ENCODE results near the gene C9. TPM values are rescaled to one million over a fixed set of nuclear protein-coding genes. Genes with fewer than 3 reads are reported as not detected.
"Not testable (repeated sequence)": the region's sequence is repeated elsewhere in the genome, so short reads cannot be mapped to it uniquely, and the experiment has no call there.

C9 gene
- not detected for total RNA-seq

DNA sequence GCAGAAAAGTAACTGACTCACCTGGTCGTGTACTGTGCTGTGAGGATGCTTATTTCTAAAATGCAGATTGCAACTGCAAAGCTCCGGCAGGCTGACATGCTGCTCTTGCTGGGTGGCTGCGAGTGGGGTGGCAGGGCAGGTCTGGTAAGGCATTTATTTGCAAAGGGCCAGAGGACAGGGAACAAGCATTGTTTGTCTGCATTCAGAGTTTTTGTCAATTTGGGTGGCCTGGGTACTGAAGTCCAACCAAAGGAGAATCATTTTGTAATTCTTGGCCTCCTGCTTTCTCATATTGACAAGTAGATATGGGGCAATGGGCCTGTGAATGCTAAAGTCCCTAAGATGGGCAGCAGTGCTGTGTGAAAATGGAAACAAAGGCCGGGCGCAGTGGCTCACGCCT lies at the start of gene C9:
Gene C9 (minus strand): TSS at position 129 of the 400 bp plus-strand sequence. CDS start 31 bp downstream, at position 98.
- DNase-seq (ENCODE audit: low read depth in 2 of 3, low spot score in 2 of 3), result no peak

DNA sequence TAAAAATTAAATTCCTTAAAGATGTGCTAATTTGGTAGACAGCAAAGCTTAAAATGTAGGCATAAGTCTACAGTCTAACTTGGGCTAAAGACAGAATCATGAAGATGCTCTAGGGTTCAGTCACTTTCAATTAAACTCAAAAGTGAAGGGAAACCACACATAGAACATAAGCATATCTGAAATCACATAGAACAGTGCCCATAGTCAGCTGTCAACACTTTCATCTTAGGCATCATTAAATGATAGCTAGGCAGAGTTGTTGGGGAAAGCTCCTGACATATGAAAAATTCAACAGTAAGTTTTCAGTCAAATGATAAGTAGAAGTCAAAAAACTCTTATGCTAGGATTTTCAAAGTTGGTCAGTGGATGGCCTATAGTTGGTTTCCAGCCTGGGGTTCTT lies 49.5 kb upstream of the C9 start:
- no peak for DNase-seq (ENCODE audit: low read depth in 2 of 3, low spot score in 2 of 3)

- DNase-seq (ENCODE audit: low read depth in 2 of 3, low spot score in 2 of 3), result peak in 1 of 3 donors; percentile 36
These were observed 48.6 kb upstream of the C9 start for GRCh38 chr5:39412721-39413394.

DNA sequence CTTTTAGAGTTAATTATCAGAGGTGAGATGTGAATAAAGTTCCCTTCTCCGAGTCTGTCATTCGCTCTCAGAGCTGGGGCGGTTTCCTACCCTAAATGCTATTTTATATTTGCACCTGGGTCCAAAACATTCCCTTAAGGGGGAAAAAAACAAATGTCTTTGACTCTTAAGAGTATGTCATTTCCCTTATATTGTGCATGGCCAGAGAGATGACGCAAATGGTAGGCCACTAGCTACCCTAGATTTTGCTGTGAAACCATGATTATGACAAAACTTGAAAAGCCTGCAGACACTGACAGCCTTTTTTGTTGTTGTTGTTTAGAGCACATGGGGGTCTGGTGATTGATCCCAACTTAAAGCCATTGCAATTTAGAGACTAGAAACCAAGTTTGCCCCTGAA lies 47.7 kb upstream of the C9 start:
- no peak for DNase-seq (ENCODE audit: low read depth in 2 of 3, low spot score in 2 of 3)

- no peak for DNase-seq (ENCODE audit: low read depth in 2 of 3, low spot score in 2 of 3)
These were observed 46.8 kb upstream of the C9 start for GRCh38 chr5:39411061-39411460.

- DNase-seq (ENCODE audit: low read depth in 2 of 3, low spot score in 2 of 3), result no peak
These were observed 44.7 kb upstream of the C9 start for GRCh38 chr5:39409033-39409432.

DNA sequence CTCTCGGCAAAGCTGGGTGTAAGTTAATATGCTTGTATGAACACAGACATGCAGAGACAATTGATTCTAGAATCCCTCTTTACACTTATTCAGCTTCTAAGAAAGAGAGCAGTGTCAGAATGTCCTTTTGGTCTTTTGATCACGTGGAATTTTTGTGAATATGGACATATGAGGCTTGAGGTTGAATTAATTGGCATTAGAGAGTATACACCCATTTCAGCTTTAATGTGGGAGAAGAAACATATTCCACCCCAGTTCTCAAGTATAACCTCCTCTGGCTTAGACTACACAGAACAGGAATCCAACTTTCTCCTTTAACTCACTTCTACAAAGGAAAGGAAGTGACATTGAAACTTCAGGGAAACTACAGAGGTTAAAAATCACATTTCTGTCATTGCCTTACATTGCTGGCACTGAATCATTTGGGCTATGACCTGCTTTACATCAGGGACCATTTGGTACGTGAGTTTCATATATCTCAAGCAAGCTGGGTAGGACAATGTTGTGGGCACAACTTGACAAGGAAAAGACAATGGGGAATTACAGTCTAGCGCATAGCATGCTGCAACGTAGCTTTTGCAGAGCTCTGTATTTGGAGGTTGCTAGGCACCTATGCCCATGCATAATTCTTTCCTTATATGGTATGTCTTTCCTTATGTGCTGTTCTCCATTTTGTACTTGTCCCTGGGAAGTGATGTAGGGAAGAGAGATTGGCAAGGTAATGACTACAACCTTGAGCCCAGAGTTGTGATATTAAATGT lies 41.0 kb upstream of the C9 start:
- no peak for DNase-seq (ENCODE audit: low read depth in 2 of 3, low spot score in 2 of 3)

DNA sequence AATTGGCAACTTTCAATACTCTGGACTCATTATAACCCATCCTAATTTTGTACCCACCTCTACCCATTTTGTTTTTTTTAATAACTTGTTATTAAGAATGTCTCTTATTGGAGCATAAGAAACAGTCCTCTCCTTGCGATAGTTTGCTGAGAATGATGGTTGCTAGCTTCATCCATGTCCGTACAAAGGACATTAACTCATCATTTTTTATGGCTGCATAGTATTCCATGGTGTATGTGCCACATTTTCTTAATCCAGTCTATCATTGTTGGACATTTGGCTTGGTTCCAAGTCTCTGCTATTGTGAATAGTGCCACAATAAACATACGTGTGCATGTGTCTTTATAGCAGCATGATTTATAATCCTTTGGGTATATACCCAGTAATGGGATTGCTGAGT lies 39.5 kb upstream of the C9 start:
- not testable (repeated sequence) for DNase-seq (ENCODE audit: low read depth in 2 of 3, low spot score in 2 of 3)

DNA sequence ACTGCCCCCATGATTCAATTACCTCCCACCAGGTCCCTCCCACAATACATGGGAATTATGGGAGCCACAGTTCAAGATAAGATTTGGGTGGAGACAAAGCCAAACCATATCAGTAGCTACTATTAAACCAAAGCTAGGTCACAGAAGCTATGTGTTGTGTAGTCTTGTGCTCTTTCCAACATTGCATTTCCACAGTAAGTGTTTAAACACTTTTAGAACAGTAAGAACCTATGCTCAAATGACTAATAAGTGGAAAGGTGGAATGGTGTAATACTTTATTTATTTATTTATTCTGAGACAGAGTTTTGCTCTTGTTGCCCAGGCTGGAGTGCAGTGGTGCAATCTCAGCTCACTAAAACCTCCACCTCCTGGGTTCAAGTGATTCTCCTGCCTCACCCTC lies 37.8 kb upstream of the C9 start:
- not testable (repeated sequence) for DNase-seq (ENCODE audit: low read depth in 2 of 3, low spot score in 2 of 3)

DNA sequence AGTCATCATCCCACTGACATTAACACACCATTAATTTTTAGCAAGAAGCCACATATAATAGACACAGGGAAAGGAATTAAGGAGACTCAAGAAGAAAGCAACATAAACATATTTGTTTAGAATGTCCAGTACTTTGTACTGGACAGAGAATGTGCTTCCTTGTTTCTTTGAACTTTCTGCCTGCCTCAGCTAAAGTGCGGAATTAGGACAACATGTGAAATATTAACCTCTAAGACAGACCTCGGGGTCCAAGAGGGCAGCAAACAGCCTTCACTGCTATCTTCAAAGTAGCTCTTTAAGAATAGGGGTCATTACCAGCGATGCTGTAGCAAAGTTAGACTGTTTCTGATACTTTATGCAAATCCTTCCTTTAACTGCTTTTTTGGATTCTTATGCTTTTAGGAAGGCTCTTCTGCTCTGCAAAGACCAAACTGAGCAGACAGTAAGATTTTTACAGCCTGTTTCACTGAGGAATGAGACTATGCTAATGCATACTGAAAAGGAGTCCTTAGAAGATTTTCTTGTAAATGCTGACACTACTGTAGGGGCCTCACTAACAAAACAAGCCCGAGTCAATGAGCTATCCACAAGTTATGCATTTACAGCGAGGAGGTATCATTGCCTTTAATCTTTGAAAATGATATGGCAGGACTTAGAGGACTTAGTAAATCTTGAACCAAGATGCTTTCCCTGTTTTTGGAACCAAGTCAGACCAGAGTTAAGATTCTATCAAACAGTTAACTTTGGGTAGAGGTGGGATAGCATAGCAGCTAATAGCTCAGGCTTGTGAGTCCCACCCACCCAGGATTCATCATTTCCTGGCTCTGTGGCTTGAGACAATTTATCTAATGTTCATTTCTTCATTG lies 36.7 kb upstream of the C9 start:
- no peak for DNase-seq (ENCODE audit: low read depth in 2 of 3, low spot score in 2 of 3)

DNA sequence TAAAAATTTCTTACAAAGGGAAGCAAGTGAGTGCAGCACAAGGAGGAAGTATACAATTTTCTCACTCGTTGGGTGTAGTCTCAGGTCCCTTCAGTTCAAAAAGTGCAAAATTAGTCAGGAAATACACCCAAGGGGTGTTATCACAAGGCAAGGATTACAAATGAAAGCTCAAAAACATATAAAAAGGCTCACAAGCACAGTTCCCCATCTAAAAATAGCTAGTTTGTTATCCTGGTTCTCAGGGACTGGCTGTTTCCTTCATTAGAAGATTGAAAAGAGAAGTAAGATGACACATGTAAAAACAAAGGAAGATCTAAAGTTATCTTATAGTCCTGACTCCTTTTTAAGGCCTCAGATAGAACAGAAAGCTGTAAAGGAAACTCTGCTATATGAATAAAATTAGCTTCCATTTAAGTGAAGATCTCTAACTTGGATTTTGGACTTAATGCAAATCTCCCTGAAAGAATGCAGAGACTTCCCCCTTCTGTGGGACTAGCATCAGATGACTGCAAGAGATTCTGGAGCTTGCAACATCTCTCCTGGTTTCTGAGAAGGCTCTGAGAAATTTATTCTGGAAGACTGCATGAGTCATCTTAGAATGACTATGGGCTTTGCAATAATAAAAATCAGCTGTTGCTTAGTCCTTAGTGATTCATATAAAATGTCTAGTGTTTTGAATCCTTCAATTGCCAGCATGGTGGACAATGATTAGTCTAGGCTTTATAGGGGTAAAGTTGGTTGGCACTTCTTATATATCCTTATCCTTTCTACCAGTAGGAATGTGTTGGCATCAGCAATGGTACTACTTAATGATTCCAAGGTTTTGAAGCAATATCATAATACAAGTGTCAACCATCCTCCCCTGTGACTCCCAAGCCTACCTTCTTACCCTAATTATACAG lies 35.1 kb upstream of the C9 start:
- DNase-seq (ENCODE audit: low read depth in 2 of 3, low spot score in 2 of 3), result peak in 2 of 3 donors; percentile 67 to 83

GRCh38 chr5:39396843-39397242 lies 32.5 kb upstream of the C9 start:
- DNase-seq (ENCODE audit: low read depth in 2 of 3, low spot score in 2 of 3), result no peak

- DNase-seq (ENCODE audit: low read depth in 2 of 3, low spot score in 2 of 3), result no peak
These were observed 31.2 kb upstream of the C9 start for GRCh38 chr5:39395521-39395920.

DNA sequence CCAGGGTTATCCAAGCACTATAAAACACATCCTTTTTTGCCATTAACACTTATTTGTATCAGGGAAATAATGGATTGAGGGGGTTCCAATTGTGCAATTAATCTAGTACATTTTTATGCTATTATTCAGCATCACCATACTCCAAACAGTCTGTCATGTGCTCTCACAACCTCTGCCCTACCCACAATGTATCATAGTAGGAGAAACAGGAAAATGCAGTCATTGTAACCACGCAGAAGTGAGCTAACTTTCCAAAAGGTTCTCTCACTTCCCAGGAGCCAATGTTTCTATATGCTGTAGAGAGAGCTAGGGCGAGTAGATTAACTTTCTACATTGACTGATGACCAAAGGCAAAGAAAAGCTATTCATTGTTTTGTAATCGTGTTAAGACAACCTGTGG lies 30.7 kb upstream of the C9 start:
- no peak for DNase-seq (ENCODE audit: low read depth in 2 of 3, low spot score in 2 of 3)

DNA sequence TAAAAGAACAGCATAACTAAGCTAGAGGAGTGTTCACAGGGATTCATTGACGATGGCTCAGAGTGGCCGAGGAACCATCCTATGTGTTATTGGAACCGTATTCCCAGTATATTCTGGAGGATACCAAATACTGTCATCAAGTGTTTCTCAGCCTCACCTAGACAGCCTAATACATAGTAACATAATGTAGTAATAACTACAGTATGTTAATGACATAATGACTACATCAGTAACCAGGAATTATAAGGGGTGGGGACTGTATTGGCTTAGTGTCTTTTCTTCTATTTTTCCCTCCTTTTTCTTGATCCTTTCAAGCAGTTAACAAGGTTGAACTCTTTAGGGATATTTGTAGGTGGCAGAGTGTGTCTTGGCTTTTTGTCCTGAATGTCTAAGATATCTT lies 26.6 kb upstream of the C9 start:
- DNase-seq (ENCODE audit: low read depth in 2 of 3, low spot score in 2 of 3), result no peak

DNA sequence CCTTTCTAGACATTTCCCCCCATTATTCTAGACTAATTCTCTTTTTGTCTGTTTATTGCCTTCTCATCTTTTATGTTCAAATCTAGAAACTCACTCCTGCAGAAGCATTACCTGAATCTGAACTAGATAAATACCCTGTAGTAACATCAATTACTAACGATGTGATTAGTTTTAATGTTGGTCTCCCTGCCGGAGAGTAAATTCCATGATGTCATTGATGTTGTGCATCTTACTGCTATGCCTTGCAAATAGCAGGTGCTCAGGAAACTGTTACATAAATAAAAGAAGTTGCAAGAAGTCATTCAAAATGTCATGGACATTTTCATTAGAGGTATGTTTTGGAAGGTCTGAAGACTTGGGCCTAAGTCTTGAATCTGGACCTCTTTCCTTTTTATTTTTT lies 23.0 kb upstream of the C9 start:
- DNase-seq (ENCODE audit: low read depth in 2 of 3, low spot score in 2 of 3), result no peak

GRCh38 chr5:39384271-39384670 lies 20.0 kb upstream of the C9 start:
- no peak for DNase-seq (ENCODE audit: low read depth in 2 of 3, low spot score in 2 of 3)

GRCh38 chr5:39381376-39381775 lies 17.1 kb upstream of the C9 start:
- no peak for DNase-seq (ENCODE audit: low read depth in 2 of 3, low spot score in 2 of 3)

DNA sequence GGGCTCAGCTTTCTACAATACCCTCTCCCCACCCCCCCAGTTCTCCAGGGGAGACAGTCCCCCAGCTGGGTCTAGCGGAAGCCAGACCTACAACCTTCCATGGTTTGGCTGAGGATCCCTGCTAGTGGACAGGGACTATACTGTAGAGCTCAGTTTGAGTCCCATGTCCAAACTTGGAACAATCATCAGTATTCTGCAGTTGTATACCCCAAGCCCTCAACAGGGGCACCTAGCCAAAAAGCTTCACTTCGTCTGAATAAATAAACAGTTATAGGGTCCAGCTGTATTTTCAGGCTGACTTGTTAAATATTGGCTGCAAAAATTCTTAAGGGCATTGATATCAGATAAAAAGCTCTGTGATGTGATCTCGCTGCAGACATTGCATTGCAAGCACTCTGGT lies 15.4 kb upstream of the C9 start:
- DNase-seq (ENCODE audit: low read depth in 2 of 3, low spot score in 2 of 3), result no peak

GRCh38 chr5:39377613-39378012 lies 13.3 kb upstream of the C9 start:
- DNase-seq (ENCODE audit: low read depth in 2 of 3, low spot score in 2 of 3), result no peak
